ENCODE results near the gene USP22.

The USP22 gene

DNA sequence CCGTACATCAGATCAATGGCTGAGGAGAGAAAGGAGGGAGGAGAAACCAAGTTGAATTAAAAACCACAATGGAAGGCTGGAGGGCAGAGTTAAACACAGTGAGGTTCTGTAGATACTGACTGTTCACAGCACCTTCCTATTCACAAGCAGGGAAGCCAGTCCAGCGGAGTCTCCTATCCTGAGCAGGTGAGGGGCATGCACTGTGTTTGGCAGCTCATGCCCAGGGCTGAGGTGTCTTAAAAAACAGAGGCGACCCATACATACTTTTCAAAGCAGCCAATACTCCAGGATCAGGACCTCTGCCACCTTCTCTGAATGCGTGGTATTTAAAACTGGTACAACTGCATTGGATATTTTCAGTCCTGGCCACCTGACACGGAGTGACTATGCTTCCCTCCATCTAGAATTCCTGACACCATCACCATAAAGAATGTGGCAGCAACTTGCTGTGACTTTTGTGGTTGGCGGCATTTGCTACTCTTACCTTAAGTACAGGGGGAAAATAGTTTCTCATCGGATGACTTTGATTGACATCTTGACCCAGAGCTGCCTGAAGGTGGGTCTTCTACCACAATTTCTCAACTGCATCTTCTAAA is 21.5 kb downstream of the USP22 start:
- Mint-ChIP-seq H3K36me3 (peaks cover 75% of the 10 kb centered on the region), H3K4me1 (peaks cover 31% of the 10 kb centered on the region), H3K9me3 (no peaks in the 10 kb centered on the region), H3K27ac (no peak overlapping the region), H3K4me3 (no peak overlapping the region), H3K27me3 (no peaks in the 10 kb centered on the region)
- no peak for DNase-seq
- CTCF ChIA-PET, result interaction anchor here (1.2 to 1.5 kb wide), 2 partner anchors 23 to 78 kb away, joined by 4 to 7 read pairs; no protein-coding TSS in a partner anchor

GRCh38 chr17:21020622-21021021 is 22.2 kb downstream of the USP22 start:
- Mint-ChIP-seq H3K27me3 (no peaks in the 10 kb centered on the region), H3K4me3 (no peak overlapping the region), H3K27ac (no peak overlapping the region), H3K9me3 (no peaks in the 10 kb centered on the region), H3K4me1 (peaks cover 29% of the 10 kb centered on the region), H3K36me3 (peaks cover 74% of the 10 kb centered on the region)
- no peak for DNase-seq
- CTCF ChIA-PET, result interaction anchor here (1.2 to 1.5 kb wide), 2 partner anchors 24 to 79 kb away, joined by 4 to 7 read pairs; no protein-coding TSS in a partner anchor

GRCh38 chr17:21019976-21020586 is 22.7 kb downstream of the USP22 start:
- peak; percentile 68 for DNase-seq
- H3K27ac Mint-ChIP-seq, result no peak overlapping the region
- H3K4me1 Mint-ChIP-seq, result peaks cover 24% of the 10 kb centered on the region
- peaks cover 75% of the 10 kb centered on the region for H3K36me3 Mint-ChIP-seq
- no peak overlapping the region for H3K4me3 Mint-ChIP-seq
- no peaks in the 10 kb centered on the region for H3K9me3 Mint-ChIP-seq
- CTCF ChIA-PET, result interaction anchor here (1.0 to 1.5 kb wide), 3 partner anchors 24 to 79 kb away, joined by 3 to 7 read pairs (median 4); no protein-coding TSS in a partner anchor
- H3K27me3 Mint-ChIP-seq, result no peaks in the 10 kb centered on the region

DNA sequence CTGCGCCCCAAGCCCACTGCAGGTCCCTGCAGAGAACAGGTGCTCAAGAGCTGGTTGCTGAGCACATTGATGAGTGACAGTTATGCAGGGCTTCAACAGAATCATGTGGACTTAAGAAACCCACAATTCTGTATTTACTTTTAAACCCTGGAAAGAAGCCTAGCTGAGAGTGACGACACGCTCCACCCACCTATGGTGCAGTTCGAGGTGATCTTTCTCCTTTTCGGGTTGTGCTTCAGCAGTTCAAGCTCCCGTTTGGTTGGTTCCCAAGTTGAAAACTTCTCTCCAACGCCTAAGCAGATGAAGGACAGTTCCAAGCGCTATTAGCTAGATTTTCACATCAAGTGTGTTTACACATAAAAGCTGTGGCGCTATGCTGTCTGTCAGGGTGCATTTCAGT is 23.9 kb downstream of the USP22 start:
- Mint-ChIP-seq H3K27ac (no peak overlapping the region), H3K36me3 (peaks cover 76% of the 10 kb centered on the region), H3K4me1 (peaks cover 12% of the 10 kb centered on the region), H3K9me3 (no peaks in the 10 kb centered on the region), H3K27me3 (no peaks in the 10 kb centered on the region), H3K4me3 (no peak overlapping the region)
- CTCF ChIA-PET, result interaction anchor here (0.9 to 1.0 kb wide), 2 partner anchors 26 to 80 kb away, joined by 3 to 4 read pairs; no protein-coding TSS in a partner anchor
- DNase-seq, result no peak

DNA sequence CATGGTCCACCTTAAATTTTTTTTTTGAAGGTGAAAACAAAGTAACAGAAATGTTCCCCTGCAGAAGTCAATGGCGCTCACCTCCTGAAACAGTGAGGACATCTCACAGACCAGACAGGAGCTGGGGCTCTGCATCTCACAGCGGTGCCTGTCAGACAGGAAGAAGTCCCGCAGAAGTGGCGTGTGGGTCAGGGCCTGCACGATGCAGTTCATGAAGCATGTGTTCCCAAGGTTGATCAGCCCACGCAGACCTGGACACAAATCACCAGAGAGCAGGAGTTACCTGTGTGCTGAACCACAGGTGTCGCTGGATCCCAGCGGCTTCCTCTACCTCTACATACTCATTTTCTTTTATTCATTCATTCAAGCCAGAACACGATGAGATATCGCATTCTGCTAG is 24.9 kb downstream of the USP22 start:
- CTCF ChIA-PET, result no interaction called here
- DNase-seq, result no peak

DNA sequence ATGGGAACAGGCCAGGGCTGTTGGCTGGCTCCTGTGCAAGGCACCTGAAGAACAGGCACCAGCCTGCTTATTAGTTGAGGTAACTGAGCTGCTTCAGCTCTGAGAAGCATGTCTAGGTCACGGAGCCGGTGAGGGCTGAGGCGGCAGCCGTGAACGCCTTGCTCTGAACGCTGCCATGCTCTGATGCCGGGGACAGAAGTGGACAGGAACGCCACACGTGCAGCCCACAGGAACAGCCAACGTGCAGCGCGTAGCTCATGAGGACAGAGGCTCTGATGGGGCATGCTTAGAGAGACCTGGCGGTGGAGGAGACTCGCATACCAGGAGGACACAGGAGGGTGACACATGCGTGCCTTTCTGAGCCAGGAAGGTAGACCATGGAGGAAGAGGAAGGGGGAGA is 25.6 kb downstream of the USP22 start:
- H3K36me3 Mint-ChIP-seq, result peaks cover 81% of the 10 kb centered on the region
- no peaks in the 10 kb centered on the region for H3K27me3 Mint-ChIP-seq
- H3K4me3 Mint-ChIP-seq, result no peak overlapping the region
- DNase-seq, result no peak
- H3K9me3 Mint-ChIP-seq, result no peaks in the 10 kb centered on the region
- peaks cover 3% of the 10 kb centered on the region for H3K4me1 Mint-ChIP-seq
- no peak overlapping the region for H3K27ac Mint-ChIP-seq
- CTCF ChIA-PET, result no interaction called here

More for the DNA sequence above, 24.9 kb downstream of the USP22 start:
- Mint-ChIP-seq H3K4me1 (peaks cover 5% of the 10 kb centered on the region), H3K36me3 (peaks cover 78% of the 10 kb centered on the region), H3K27ac (no peak overlapping the region), H3K4me3 (no peak overlapping the region), H3K9me3 (no peaks in the 10 kb centered on the region), H3K27me3 (no peaks in the 10 kb centered on the region)

DNA sequence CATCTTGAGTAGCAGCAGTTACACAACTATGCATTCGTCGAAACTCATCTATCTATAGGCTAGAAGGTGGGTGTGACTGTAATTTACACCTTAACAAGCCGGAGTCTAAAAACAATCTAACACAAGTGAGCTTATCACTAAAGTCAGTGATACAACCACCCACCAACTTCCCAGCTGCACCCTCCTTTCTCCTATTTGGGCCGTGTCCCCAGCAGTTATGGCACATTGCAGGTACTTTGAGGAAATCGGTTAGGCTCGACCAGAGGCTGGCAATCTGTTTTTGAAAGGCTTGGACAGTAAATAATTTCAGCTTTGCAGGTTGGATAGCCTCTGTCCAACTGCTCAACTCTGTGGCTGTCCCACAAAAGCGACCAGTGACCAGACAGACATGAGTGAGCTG is 26.0 kb downstream of the USP22 start:
- peaks cover 85% of the 10 kb centered on the region for H3K36me3 Mint-ChIP-seq
- H3K4me1 Mint-ChIP-seq, result peaks cover 3% of the 10 kb centered on the region
- H3K4me3 Mint-ChIP-seq, result no peak overlapping the region
- no peak overlapping the region for H3K27ac Mint-ChIP-seq
- CTCF ChIA-PET, result no interaction called here
- H3K27me3 Mint-ChIP-seq, result no peaks in the 10 kb centered on the region
- no peaks in the 10 kb centered on the region for H3K9me3 Mint-ChIP-seq
- DNase-seq, result no peak

- Mint-ChIP-seq H3K4me1 (peaks cover 3% of the 10 kb centered on the region), H3K4me3 (no peak overlapping the region), H3K27ac (no peak overlapping the region), H3K9me3 (no peaks in the 10 kb centered on the region), H3K36me3 (peaks cover 81% of the 10 kb centered on the region), H3K27me3 (no peaks in the 10 kb centered on the region)
- DNase-seq, result no peak
- CTCF ChIA-PET, result interaction anchor here (1.6 kb wide), 1 partner anchor 22 kb away, joined by 5 read pairs; no protein-coding TSS in a partner anchor
Observed at GRCh38 chr17:21015564-21015963, 27.2 kb downstream of the USP22 start.

DNA sequence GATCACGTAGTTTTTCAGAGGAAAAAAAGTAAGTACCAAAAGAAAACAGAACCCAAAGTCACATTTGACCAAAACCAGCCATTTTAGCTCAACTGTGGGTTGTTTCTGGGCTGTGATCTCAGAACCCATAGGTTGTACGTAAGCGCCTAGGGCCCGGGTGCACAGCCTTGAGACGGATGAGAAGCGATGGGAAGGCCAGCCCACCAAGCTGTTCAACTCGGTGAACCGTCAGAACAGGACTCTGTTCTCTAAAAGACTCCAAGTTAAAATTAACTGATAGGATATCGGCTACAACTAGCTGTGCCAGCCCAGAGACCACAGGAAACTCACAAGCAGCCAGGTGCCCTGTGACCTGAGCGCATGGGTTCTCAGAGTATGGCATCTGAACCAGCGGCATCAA is 28.3 kb downstream of the USP22 start:
- H3K36me3 Mint-ChIP-seq, result peaks cover 75% of the 10 kb centered on the region
- CTCF ChIA-PET, result interaction anchor here (1.6 kb wide), 1 partner anchor 21 kb away, joined by 5 read pairs; no protein-coding TSS in a partner anchor
- H3K27me3 Mint-ChIP-seq, result no peaks in the 10 kb centered on the region
- no peak for DNase-seq
- no peak overlapping the region for H3K27ac Mint-ChIP-seq
- no peaks in the 10 kb centered on the region for H3K9me3 Mint-ChIP-seq
- H3K4me1 Mint-ChIP-seq, result no peaks in the 10 kb centered on the region
- no peak overlapping the region for H3K4me3 Mint-ChIP-seq

DNA sequence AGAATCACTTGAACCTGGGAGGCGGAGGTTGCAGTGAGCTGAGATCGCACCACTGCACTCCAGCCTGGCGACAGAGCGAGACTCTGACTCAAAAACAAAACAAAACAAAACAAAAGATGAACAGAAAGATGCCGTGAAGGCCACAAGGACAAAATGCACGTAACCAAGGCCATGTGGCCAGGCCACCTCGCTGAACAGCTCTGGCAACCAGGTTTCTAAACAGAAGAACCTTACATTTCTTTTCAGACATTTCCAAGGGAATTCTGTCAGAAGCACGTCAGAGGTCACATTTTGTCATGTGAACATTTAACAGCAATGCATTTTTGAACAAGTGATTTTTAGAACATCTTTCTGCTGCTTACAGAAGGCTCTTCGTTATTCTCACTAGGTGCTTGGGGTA is 28.8 kb downstream of the USP22 start:
- CTCF ChIA-PET, result interaction anchor here (1.6 kb wide), 1 partner anchor 21 kb away, joined by 5 read pairs; no protein-coding TSS in a partner anchor
- H3K4me3 Mint-ChIP-seq, result no peak overlapping the region
- peaks cover 73% of the 10 kb centered on the region for H3K36me3 Mint-ChIP-seq
- no peak overlapping the region for H3K27ac Mint-ChIP-seq
- no peaks in the 10 kb centered on the region for H3K9me3 Mint-ChIP-seq
- no peak for DNase-seq
- no peaks in the 10 kb centered on the region for H3K27me3 Mint-ChIP-seq
- H3K4me1 Mint-ChIP-seq, result no peaks in the 10 kb centered on the region

DNA sequence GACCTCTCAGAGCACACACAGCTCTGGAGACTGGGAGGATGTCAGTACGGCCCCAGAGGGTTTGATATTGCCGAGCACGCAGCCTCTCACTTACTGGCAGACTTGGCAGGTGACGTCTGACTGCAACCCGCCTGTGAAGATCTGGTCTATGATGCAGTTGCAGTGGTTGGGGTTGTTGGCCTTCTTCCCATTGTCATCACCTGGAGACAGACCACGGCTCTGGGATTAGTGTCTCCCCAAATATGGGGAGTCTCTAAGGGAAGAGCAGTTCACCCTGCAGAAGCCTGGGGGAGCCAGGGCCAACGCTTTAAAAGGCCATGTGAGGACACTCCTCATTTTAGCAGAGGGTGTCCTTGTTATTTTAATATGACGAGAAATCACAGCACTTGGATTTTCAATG is 30.1 kb downstream of the USP22 start:
- no peaks in the 10 kb centered on the region for H3K9me3 Mint-ChIP-seq
- H3K36me3 Mint-ChIP-seq, result peaks cover 68% of the 10 kb centered on the region
- CTCF ChIA-PET, result no interaction called here
- no peaks in the 10 kb centered on the region for H3K27me3 Mint-ChIP-seq
- H3K4me3 Mint-ChIP-seq, result no peak overlapping the region
- no peak overlapping the region for H3K27ac Mint-ChIP-seq
- no peak for DNase-seq
- no peaks in the 10 kb centered on the region for H3K4me1 Mint-ChIP-seq

- Mint-ChIP-seq H3K27me3 (no peaks in the 10 kb centered on the region), H3K27ac (peak overlapping the region; percentile 3), H3K4me1 (no peaks in the 10 kb centered on the region), H3K36me3 (peaks cover 67% of the 10 kb centered on the region), H3K4me3 (no peak overlapping the region), H3K9me3 (no peaks in the 10 kb centered on the region)
- CTCF ChIA-PET, result no interaction called here
- no peak for DNase-seq
Observed at GRCh38 chr17:21010705-21011596, 31.9 kb downstream of the USP22 start.

DNA sequence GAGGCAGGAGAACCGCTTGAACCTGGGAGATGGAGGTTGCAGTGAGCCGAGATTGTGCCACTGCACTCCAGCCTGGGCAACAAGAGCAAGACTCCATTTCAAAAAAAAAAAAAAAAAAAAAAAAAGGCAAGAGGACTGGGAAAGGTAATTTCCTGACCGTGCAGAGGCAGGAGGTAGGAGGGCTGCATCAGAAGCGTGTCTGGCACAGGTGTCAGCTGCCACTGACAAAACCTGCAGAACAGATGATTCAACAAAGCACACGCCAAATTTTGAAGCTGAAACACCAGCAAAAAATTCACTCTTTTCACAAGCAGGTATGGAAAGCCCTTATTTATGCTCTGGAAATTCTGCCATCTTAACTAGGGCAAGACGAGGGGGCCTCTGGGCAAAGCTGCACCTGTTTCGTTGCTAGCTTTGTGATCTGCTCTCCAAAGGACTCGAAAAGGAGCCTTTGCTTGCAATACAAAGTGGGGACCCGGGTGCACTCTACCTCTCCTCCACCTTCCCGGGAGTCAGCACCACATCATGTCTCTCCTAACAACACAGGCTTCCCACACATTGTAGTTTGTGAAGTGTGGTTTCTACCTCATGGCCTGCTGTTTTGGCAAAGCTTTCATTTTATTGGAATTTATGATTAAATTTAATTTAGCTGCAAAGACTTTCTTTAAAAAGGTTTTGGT is 33.7 kb downstream of the USP22 start:
- no peaks in the 10 kb centered on the region for H3K27me3 Mint-ChIP-seq
- H3K4me3 Mint-ChIP-seq, result no peak overlapping the region
- H3K4me1 Mint-ChIP-seq, result no peaks in the 10 kb centered on the region
- no peak for DNase-seq
- peaks cover 66% of the 10 kb centered on the region for H3K36me3 Mint-ChIP-seq
- CTCF ChIA-PET, result no interaction called here
- no peaks in the 10 kb centered on the region for H3K9me3 Mint-ChIP-seq
- H3K27ac Mint-ChIP-seq, result no peak overlapping the region
